SK-N-SH (cell line): Measurements from ENCODE around the gene ACYP2. TPM values are rescaled to one million over a fixed set of nuclear protein-coding genes. Genes with fewer than 3 reads are reported as not detected.

Source experiments
- CTCF ChIA-PET: fragments of 300-600, 350-600 bp; formaldehyde crosslinking; extraction: SDS; loops from one replicate; lab custom pipeline; 2021; lab: Yijun Ruan, JAX
- POLR2A ChIA-PET: fragments of 350-600 bp; sonication (Branson Sonifier 250); formaldehyde crosslinking; extraction: SDS; loops from one replicate; lab custom pipeline; 2020; ENCODE audit warnings: antibody characterized with exemption, inconsistent platforms; lab: Yijun Ruan, JAX
- DNase-seq: peaks from one replicate; pipeline ENCODE4 v3.0.0; 2012
- H2AFZ ChIP-seq: fragments of 200-600 bp; sonication (generic); 2 replicates; pipeline ENCODE4 v1.8.1; 2016; ENCODE audit warnings: antibody characterized with exemption, mild to moderate bottlenecking, low read depth
- H3F3A ChIP-seq: fragments of 200-600 bp; sonication (generic); replicated peaks from 2 replicates; pipeline ENCODE3; 2016; ENCODE audit warnings: antibody characterized with exemption, mild to moderate bottlenecking; ENCODE audit not compliant: insufficient read depth
- H3K27ac ChIP-seq, 2 experiments: fragments of 200-500 bp in 1 of 2; fragments of 200-600 bp in 1 of 2; sonication (Bioruptor generic) in 1 of 2; sonication (generic), shearing (Covaris generic) in 1 of 2; 2 replicates each; pipeline versions ENCODE4 v1.5.1 to v1.6.1; 2014 to 2016; ENCODE audit warnings: low read depth in 2 of 2, inconsistent platforms in 1 of 2, low read length in 1 of 2, mild to moderate bottlenecking in 1 of 2, mixed read lengths in 1 of 2
- H3K27me3 ChIP-seq: fragments of 200-600 bp; sonication (generic), shearing (Covaris generic); 2 replicates; pipeline ENCODE4 v1.6.1; 2016; ENCODE audit warnings: mixed run types; ENCODE audit not compliant: insufficient read depth
- H3K36me3 ChIP-seq, 2 experiments: fragments of 200-500 bp in 1 of 2; fragments of 200-600 bp in 1 of 2; sonication (Bioruptor generic) in 1 of 2; sonication (generic) in 1 of 2; replicated peaks in 1 of 2; 2 replicates each; pipeline versions ENCODE3 to v1.5.1; 2014 to 2016; ENCODE audit warnings: low read length in 1 of 2, mild to moderate bottlenecking in 1 of 2; ENCODE audit not compliant: insufficient read depth in 2 of 2, control insufficient read depth in 1 of 2
- H3K4me1 ChIP-seq, 2 experiments: fragments of 200-500 bp in 1 of 2; fragments of 200-600 bp in 1 of 2; sonication (Bioruptor generic) in 1 of 2; sonication (generic), shearing (Covaris generic) in 1 of 2; 2 replicates each; pipeline versions ENCODE4 v1.5.1 to v1.6.1; 2014 to 2016; ENCODE audit warnings: low read depth in 1 of 2, low read length in 1 of 2, mixed run types in 1 of 2; ENCODE audit not compliant: insufficient read depth in 2 of 2, control insufficient read depth in 1 of 2
- H3K4me2 ChIP-seq: fragments of 200-600 bp; sonication (generic), shearing (Covaris generic); 2 replicates; pipeline ENCODE4 v1.6.1; 2017; ENCODE audit warnings: mixed run types
- H3K4me3 ChIP-seq, 2 experiments: fragments of 200-500 bp in 1 of 2; fragments of 200-600 bp in 1 of 2; sonication (Bioruptor generic) in 1 of 2; sonication (generic), shearing (Covaris generic) in 1 of 2; 2 replicates each; pipeline versions ENCODE4 v1.5.1 to v1.8.1; 2014 to 2016; ENCODE audit warnings: low read depth in 2 of 2, inconsistent platforms in 1 of 2, low read length in 1 of 2, mild to moderate bottlenecking in 1 of 2, mixed read lengths in 1 of 2, moderate library complexity in 1 of 2
- H3K79me2 ChIP-seq: fragments of 200-600 bp; sonication (generic); 2 replicates; pipeline ENCODE4 v1.8.1; 2017; ENCODE audit warnings: mild to moderate bottlenecking; ENCODE audit not compliant: insufficient read depth
- H3K9ac ChIP-seq: fragments of 200-600 bp; sonication (generic); 2 replicates; pipeline ENCODE4 v1.6.1; 2017; ENCODE audit warnings: mixed run types
- H3K9me2 ChIP-seq: fragments of 200-600 bp; sonication (generic); 2 replicates; pipeline ENCODE4 v1.6.1; 2017; ENCODE audit warnings: mixed run types
- H3K9me3 ChIP-seq: fragments of 200-600 bp; sonication (generic); 2 replicates; pipeline ENCODE4 v1.6.1; 2017; ENCODE audit warnings: mixed run types, mild to moderate bottlenecking, moderate library complexity
- H4K20me1 ChIP-seq: fragments of 200-600 bp; sonication (generic); 2 replicates; pipeline ENCODE4 v1.6.1; 2017; ENCODE audit warnings: mild to moderate bottlenecking, mixed run types; ENCODE audit not compliant: insufficient read depth
- CTCF ChIP-seq: fragments of 200-600 bp; sonication (generic); IDR thresholded peaks from 2 replicates; pipeline ENCODE4 v1.6.1; 2017; ENCODE audit warnings: antibody characterized with exemption, mild to moderate bottlenecking, moderate library complexity
- EP300 ChIP-seq, 2 experiments: IDR thresholded peaks; 2 replicates each; pipeline versions ENCODE4 v1.4.0 to v1.6.1; 2012; ENCODE audit warnings: borderline replicate concordance in 1 of 2, low read depth in 1 of 2, low read length in 1 of 2
- FOSL2 ChIP-seq: IDR thresholded peaks from 2 replicates; pipeline ENCODE4 v1.4.0; 2012; ENCODE audit warnings: low read depth, mild to moderate bottlenecking, moderate library complexity, borderline replicate concordance
- GABPA ChIP-seq: IDR thresholded peaks from 2 replicates; pipeline ENCODE4 v1.4.0; 2012; ENCODE audit warnings: low read depth, mild to moderate bottlenecking
- JUND ChIP-seq: IDR thresholded peaks from 2 replicates; pipeline ENCODE4 v1.4.0; 2012
- MEF2A ChIP-seq: IDR thresholded peaks from 2 replicates; pipeline ENCODE4 v1.4.0; 2012; ENCODE audit warnings: low read depth, borderline replicate concordance
- MXI1 ChIP-seq: IDR thresholded peaks from 2 replicates; pipeline ENCODE4 v1.6.1; 2012; ENCODE audit warnings: mild to moderate bottlenecking, low read depth, low read length, improper control_type of control experiment
- NFIC ChIP-seq: IDR thresholded peaks from 2 replicates; pipeline ENCODE4 v1.4.0; 2012; ENCODE audit warnings: borderline replicate concordance
- PBX3 ChIP-seq: IDR thresholded peaks from 2 replicates; pipeline ENCODE4; 2012
- POLR2AphosphoS5 ChIP-seq: IDR thresholded peaks from 2 replicates; pipeline ENCODE4 v1.6.1; 2012; ENCODE audit warnings: low read depth, low read length
- RCOR1 ChIP-seq: fragments of 150-350 bp; IDR thresholded peaks from 2 replicates; pipeline ENCODE4 v1.6.1; 2017; ENCODE audit warnings: antibody characterized with exemption, low read length
- RFX5 ChIP-seq: IDR thresholded peaks from 2 replicates; pipeline ENCODE4 v1.6.1; 2012; ENCODE audit warnings: mild to moderate bottlenecking, improper control_type of control experiment, low read length
- RXRA ChIP-seq: IDR thresholded peaks from 2 replicates; pipeline ENCODE4 v1.4.0; 2012; ENCODE audit warnings: low read depth, mild to moderate bottlenecking, borderline replicate concordance
- SMC3 ChIP-seq: IDR thresholded peaks from 2 replicates; pipeline ENCODE4 v1.6.1; 2012; ENCODE audit warnings: low read depth, low read length, improper control_type of control experiment
- TCF12 ChIP-seq: IDR thresholded peaks from 2 replicates; pipeline ENCODE4 v1.4.0; 2012
- TEAD4 ChIP-seq: IDR thresholded peaks from 2 replicates; pipeline ENCODE4 v1.4.0; 2012; ENCODE audit warnings: mild to moderate bottlenecking, borderline replicate concordance; ENCODE audit not compliant: insufficient read depth
- USF2 ChIP-seq: fragments of 150-350 bp; IDR thresholded peaks from 2 replicates; pipeline ENCODE4 v1.6.1; 2017; ENCODE audit warnings: antibody characterized with exemption, low read length, low read depth, borderline replicate concordance
- YY1 ChIP-seq: IDR thresholded peaks from 2 replicates; pipeline ENCODE4 v1.4.0; 2012; ENCODE audit warnings: low read depth, mild to moderate bottlenecking
- ZBTB33 ChIP-seq: IDR thresholded peaks from 2 replicates; pipeline ENCODE4 v1.4.0; 2012; ENCODE audit warnings: low read depth, borderline replicate concordance
- WGBS: methylation state at CpG from one replicate; pipeline ENCODE4 v1.1.6; 2017; ENCODE audit warnings: low lambda C conversion rate; 5-methylcytosine and 5-hydroxymethylcytosine counted together
- polyA plus RNA-seq, 3 experiments: library from polyadenylated mRNA; depleted of rRNA; stranded (reverse); fragments of >200 nt; gene quantifications; 2 replicates each; pipeline ENCODE4 v1.2.3, GENCODE V29; 2012

The ACYP2 gene
- polyA plus RNA-seq, 1 of the 3 experiments (the other 2 are of a cell fraction), result 8.8 TPM

GRCh38 chr2:54139210-54139609 lies 23.8 kb downstream of the ACYP2 start:
- ChIA-PET CTCF (no interaction called here), POLR2A (no interaction called here)
- WGBS, result 81% methylated on average over 4 of the region's 4 CpGs

GRCh38 chr2:54143780-54144179 lies 28.4 kb downstream of the ACYP2 start:
- DNase-seq, result no peak
- Histone ChIP-seq H3K9me3 (no peaks in the 10 kb centered on the region), H3K4me2 (no peak overlapping the region), H3K9me2 (no peaks in the 10 kb centered on the region), H3K36me3 (no peaks in the 10 kb centered on the region), H4K20me1 (no peaks in the 10 kb centered on the region), H3K27me3 (no peaks in the 10 kb centered on the region), H2AFZ (no peak overlapping the region), H3F3A (no peaks in the 10 kb centered on the region), H3K79me2 (no peaks in the 10 kb centered on the region), H3K9ac (no peak overlapping the region), H3K27ac (no peak overlapping the region), H3K4me3 (no peak overlapping the region), H3K4me1 (peaks cover 0 to 1% of the 10 kb centered on the region in 2 experiments; a peak in 1 of 4 replicates)
- TF ChIP-seq RFX5, result no peak
- TF ChIP-seq YY1, result no peak
- no peak for TF ChIP-seq RXRA
- no peak for TF ChIP-seq PBX3
- TF ChIP-seq JUND, result no peak
- no peak for TF ChIP-seq MEF2A
- TF ChIP-seq USF2, result no peak
- TF ChIP-seq NFIC, result no peak
- no peak for TF ChIP-seq RCOR1
- TF ChIP-seq MXI1, result no peak
- TF ChIP-seq TEAD4, result no peak
- TF ChIP-seq SMC3, result no peak
- TF ChIP-seq CTCF, result no peak
- TF ChIP-seq ZBTB33, result no peak
- no peak for TF ChIP-seq GABPA
- 66% methylated on average over 2 of the region's 2 CpGs for WGBS
- ChIA-PET CTCF (no interaction called here), POLR2A (interaction anchor here (0.6 kb wide), 1 partner anchor 81 kb away, joined by 3 read pairs; no protein-coding TSS in a partner anchor)

More at GRCh38 chr2:54139210-54139609, 23.8 kb downstream of the ACYP2 start:
- Histone ChIP-seq H3K4me1 (no peaks in the 10 kb centered on the region), H3K4me2 (no peak overlapping the region), H2AFZ (no peak overlapping the region), H3K9me2 (no peaks in the 10 kb centered on the region), H3K4me3 (no peak overlapping the region), H3K9me3 (no peaks in the 10 kb centered on the region), H3K27ac (no peak overlapping the region), H3K79me2 (no peaks in the 10 kb centered on the region), H3K36me3 (no peaks in the 10 kb centered on the region), H4K20me1 (no peaks in the 10 kb centered on the region), H3F3A (no peaks in the 10 kb centered on the region), H3K9ac (no peak overlapping the region), H3K27me3 (no peaks in the 10 kb centered on the region)
- DNase-seq, result no peak
- TF ChIP-seq CTCF (no peak), RXRA (no peak), TCF12 (no peak), FOSL2 (no peak), POLR2AphosphoS5 (no peak), EP300 (IDR thresholded peaks at IDR 0.05; ENCODE audit: borderline replicate concordance in 1 of 2, low read depth in 1 of 2, low read length in 1 of 2) (no peak)
